ENCODE results near the gene FGL2. TPM values are rescaled to one million over a fixed set of nuclear protein-coding genes. Genes with fewer than 3 reads are reported as not detected.
A peak's percentile ranks its signal among the peaks of the same experiment; 100 is the strongest.
"Not testable (repeated sequence)": the region's sequence is repeated elsewhere in the genome, so short reads cannot be mapped to it uniquely, and the experiment has no call there.

The FGL2 gene
- total RNA-seq, 1 experiment from 2014 or later = not detected

DNA sequence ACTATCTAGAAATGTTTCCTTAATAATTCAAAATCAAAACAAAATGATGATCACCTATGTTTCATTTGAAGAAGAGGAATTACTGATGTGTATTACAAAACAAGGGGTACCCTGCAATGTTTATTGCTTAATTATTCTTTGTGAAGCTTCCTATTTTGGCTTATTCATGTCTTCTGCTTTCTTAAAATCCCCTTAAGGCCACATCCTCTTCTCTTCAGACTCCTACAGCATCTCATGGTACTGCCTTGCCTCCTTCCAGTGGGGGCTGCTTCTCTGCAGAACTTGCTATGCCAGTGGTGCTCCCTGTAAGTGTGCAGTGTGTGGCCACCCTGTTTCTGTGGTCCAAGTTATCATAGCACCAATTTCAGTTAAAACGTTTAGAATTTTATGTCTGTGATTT lies 42.2 kb downstream of the FGL2 start (continued):
- TF ChIP-seq, protein P1, sequence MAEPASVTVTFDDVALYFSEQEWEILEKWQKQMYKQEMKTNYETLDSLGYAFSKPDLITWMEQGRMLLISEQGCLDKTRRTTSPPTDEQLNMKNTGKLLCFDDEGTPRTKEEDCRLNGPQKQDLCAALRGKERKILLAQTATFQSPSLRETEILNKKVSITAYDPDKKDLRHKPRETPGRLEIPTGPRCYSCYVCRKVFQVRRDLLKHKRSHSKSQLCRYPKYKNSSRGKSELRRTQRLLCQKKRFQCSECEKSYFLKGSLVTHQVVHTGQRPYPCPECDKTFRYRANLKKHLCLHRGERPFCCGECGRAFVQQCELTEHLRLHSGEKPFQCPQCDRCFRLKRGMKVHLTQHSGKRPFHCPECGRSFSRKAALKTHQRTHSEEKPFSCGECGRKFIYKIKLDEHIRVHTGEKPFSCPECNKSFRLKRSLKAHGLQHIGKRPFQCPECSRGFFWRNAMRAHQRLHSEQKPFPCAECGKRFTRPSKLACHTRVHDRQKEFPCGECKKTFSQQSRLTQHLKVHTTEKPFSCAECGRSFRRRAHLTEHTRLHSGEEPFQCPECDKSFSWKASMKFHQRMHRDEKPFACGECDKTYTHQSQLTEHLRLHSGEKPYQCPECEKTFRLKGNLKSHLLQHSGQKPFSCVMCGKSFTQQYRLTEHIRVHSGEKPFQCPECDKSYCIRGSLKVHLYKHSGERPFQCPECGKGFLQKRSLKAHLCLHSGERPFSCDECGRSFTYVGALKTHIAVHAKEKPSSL (CRISPR knock-in tag; conservative IDR thresholded peaks at IDR 0.05) = no peak
- TF ChIP-seq USF1 (CRISPR knock-in tag; IDR thresholded peaks at IDR 0.05) (no peak), CREM (CRISPR knock-in tag; IDR thresholded peaks at IDR 0.05) (no peak)
- TF ChIP-seq, protein P2, sequence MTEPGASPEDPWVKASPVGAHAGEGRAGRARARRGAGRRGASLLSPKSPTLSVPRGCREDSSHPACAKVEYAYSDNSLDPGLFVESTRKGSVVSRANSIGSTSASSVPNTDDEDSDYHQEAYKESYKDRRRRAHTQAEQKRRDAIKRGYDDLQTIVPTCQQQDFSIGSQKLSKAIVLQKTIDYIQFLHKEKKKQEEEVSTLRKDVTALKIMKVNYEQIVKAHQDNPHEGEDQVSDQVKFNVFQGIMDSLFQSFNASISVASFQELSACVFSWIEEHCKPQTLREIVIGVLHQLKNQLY (CRISPR knock-in tag; IDR thresholded peaks at IDR 0.05) = no peak

GRCh38 chr7:77157034-77157433 lies 42.6 kb downstream of the FGL2 start:
- H3K9me3 Mint-ChIP-seq; POLR2A ChIA-PET; CTCF ChIA-PET; DNase-seq (ENCODE audit: low spot score); H3K27me3 Mint-ChIP-seq (ENCODE audit: low read depth); H3K4me1 Mint-ChIP-seq; H3K27ac Mint-ChIP-seq; H3K4me3 Mint-ChIP-seq; ATAC-seq; H3K36me3 Mint-ChIP-seq: not testable (repeated sequence)

DNA sequence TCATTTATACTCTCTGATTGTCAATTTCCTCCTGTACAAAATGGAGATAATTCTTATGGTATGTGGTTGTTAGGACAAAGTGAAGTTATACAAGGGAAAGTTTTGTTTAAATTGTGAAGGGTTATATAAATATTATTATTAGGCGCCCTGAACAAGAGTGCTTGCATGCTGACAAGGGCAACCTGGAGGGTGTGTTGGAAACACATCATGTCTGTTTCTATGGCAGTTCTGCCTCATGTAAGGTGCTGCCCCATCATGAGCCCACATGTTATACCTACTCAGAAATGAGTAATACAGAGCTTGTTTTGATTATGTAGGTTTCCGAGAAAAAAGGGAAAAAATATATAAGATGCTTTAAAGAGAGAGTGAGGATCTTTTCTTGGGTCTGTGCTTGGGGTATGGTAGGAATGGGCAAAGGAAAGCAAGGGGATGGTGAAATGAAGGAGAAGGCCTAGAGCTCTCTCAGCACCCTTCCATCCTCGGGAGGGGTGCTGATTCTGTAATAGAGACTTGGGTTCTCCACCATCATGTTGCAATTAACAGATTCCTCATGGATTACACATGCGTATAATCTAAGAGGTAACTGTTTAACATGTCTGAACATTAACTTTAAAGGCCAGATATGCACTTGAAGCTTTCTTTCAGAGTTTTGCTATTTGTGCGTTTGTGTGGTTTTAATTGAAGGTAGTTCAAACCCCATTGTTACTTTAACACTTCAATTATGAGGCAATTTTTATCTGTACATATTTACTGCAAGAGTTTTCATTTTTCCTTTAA lies 43.8 kb downstream of the FGL2 start:
- not testable (repeated sequence) for DNase-seq (ENCODE audit: low spot score); ATAC-seq; H3K4me1 Mint-ChIP-seq

DNA sequence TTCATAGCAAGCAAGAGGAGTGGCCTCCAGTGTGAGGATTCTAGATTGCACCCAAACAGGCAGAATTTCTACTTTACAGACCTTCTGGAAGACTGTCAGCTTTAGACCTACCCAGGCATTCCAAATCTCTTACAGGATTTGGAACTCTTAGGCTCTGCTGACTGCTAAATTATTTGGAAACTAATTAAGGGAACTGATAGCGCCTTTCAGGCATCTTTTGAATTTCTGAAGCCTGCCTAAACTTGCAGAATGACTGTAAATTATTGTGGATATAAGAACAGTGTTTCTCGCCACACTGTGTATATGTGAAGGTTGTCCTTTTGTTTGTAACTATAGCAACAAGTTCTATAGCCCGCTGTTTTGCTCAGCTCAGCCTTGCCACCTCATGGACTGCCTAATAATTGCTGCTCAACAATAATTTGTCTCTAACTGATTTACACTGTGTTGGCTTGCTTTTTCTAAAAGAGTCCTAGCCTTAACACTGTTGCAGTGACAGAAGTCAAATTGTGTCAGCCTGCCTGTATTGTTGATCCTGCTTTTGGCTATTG lies 44.6 kb downstream of the FGL2 start:
- H3K4me3 Mint-ChIP-seq; H3K36me3 Mint-ChIP-seq; H3K27ac Mint-ChIP-seq; POLR2A ChIA-PET; H3K27me3 Mint-ChIP-seq (ENCODE audit: low read depth); CTCF ChIA-PET; H3K9me3 Mint-ChIP-seq; DNase-seq (ENCODE audit: low spot score); H3K4me1 Mint-ChIP-seq: not testable (repeated sequence)
- peak; percentile 94 for ATAC-seq

More for the DNA sequence above, 43.8 kb downstream of the FGL2 start:
- H3K36me3 Mint-ChIP-seq; CTCF ChIA-PET; H3K9me3 Mint-ChIP-seq; H3K27ac Mint-ChIP-seq; H3K4me3 Mint-ChIP-seq; POLR2A ChIA-PET; H3K27me3 Mint-ChIP-seq (ENCODE audit: low read depth): not testable (repeated sequence)

DNA sequence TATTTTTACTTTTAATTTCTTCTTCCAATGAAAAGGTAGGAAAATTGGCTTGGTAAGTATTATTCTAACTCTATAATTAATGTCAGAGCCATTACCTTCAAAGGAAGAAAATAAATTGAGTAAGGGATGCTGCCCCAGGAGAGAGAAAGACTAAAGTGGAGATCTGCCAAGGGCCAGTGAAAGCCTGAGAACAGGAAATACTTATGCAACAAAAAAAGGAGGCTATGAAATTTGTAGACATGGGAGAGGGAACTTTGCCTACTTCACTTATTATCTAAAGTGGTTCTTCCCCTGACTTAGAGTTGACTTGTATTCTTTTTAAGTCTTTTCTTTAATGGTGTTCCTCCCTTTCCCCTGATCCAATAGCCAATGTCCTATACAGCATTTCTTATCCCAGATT lies 47.4 kb downstream of the FGL2 start:
- ATAC-seq; H3K36me3 Mint-ChIP-seq; H3K4me3 Mint-ChIP-seq; POLR2A ChIA-PET; H3K27ac Mint-ChIP-seq; H3K4me1 Mint-ChIP-seq; CTCF ChIA-PET; DNase-seq (ENCODE audit: low spot score): not testable (repeated sequence)
- H3K27me3 Mint-ChIP-seq (ENCODE audit: low read depth) = peaks cover 14% of the 10 kb centered on the region
- H3K9me3 Mint-ChIP-seq = peaks cover 12% of the 10 kb centered on the region

Other genes with a start within 250 kb of the FGL2 start
- not detected in 3 replicates for gene SPDYE17, start 167.5 kb downstream of the FGL2 start, total RNA-seq (2021)
- not detected in 3 replicates for gene SPDYE18, start 137.3 kb downstream of the FGL2 start, total RNA-seq (2021)
- gene CCDC146, start 77.2 kb downstream of the FGL2 start, total RNA-seq (2021) = 0.94 to 1.3 TPM (median 1.1 TPM) in 3 replicates
- gene GSAP, start 216.5 kb upstream of the FGL2 start, total RNA-seq (2021) = 1.5 to 2.0 TPM (median 1.6 TPM) in 3 replicates

All from WTC11 (cell line).